GOT3 (cell line): ENCODE results near the gene LYRM4.
"Not testable (repeated sequence)": the region's sequence is repeated elsewhere in the genome, so short reads cannot be mapped to it uniquely, and the experiment has no call there.

ENCODE experiments used
- DNase-seq: peaks from one replicate; lab custom pipeline; 2025; ENCODE audit warnings: mixed read lengths; lab: John Stamatoyannopoulos, UW

LYRM4 gene

DNA sequence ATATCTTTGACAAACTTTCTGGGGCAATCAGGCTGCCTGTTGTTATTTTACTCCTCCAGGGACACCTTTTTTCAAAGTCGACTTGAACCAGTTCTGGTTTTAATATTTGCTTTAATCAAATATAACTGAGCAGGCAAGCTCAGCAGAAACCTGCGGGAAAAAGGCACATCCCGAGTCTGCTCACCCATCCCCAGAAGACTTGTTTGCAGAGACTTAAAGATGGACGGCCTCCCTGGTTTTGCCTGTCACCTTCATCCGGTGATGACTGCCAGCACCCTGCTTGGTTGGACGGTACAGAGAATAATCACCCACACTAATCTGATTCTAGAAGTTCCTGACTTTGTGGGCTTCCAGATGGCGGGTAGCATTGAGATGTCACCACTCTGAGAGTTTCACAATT is 138.8 kb downstream of the LYRM4 start:
- DNase-seq, result no peak

DNA sequence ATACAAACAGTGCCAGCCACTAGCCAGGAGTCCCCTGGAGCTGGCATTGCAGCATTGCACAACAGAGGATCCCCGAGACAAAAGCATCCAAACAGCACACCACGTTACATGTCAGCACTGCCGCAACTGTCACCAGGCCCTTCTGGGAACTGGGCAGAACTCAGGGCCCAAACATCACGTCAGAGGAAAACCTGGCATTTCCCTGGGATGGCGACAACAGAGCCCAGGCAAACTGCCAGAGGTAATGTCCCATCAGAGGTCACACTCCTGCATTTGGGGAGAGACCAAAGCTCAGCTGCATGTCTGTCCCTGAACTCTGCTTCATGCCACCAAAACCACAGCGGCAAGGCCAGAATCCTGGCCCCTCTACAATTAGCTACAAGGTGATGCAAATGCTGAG is 139.3 kb downstream of the LYRM4 start:
- DNase-seq, result no peak

DNA sequence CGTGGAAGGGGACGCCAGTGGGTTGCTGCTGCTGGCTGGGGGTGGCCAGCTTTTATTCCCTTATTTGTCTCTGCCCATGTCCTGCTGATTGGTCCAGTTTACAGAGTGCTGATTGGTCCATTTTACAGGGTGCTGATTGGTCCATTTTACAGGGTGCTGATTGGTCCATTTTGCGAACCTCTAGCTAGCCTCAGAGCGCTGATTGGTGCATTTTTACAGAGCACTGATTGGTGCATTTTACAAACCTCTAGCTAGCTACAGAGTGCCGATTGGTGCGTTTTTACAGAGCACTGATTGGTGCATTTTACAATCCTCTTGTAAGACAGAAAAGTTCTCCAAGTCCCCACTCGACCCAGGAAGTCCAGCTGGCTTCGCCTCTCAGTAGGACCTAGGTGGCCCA is 140.2 kb downstream of the LYRM4 start:
- DNase-seq, result not testable (repeated sequence)

DNA sequence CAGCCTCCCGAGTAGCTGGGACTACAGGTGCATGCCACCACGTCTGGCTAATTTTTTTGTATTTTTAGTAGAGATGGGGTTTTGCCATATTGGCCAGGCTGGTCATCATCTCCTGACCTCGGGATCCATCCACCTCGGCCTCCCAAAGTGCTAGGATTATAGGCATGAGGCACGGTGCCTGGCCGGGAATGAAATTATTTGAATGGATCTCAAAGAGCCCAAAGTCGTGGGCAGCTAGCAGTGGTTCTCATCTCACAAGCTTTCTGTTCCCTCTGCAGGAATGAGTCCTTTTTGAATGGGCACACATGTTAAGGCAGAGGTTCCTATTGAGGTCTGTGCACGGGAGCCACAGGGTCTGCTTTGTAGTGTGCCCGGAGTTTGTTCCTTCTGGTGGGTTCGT is 140.7 kb downstream of the LYRM4 start:
- no peak for DNase-seq

DNA sequence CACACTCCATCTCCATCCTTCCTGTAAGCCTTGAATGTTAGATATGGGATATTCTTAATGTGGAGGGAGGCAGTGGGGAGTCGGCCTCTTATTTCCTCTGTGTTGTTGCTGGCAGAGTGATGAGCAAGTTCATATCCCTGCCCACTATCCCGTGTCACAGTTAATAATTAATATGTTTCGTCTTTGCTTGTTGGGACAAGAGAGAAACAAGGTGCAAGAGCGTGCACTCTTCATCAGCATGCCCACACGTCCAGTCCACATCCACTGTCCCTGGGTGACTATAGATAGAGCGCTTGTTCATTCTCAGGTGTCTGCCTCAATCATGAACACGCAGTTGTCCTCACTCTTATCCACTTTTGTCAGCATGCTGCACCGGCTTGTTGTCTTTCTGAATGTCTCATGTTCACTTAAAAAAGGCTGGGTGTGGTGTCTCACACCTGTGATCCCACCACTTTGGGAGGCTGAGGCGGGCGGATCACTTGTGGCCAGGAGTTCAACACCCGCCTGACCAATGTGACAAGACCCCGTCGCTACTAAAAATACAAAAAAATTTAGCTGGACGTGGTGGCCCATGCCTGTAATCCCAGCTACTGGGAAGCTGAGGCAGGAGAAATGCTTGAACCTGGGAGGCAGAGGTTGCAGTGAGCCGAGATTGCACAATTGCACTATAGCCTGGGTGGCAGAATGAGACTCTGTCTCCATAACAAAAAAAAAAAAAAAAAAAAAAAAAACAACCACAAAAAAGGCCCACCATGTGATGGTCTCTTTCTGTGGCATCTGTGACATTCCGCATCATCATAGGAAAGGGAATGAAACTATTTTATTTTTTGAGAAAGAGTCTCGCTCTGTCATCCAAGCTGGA is 141.4 kb downstream of the LYRM4 start:
- no peak for DNase-seq

DNA sequence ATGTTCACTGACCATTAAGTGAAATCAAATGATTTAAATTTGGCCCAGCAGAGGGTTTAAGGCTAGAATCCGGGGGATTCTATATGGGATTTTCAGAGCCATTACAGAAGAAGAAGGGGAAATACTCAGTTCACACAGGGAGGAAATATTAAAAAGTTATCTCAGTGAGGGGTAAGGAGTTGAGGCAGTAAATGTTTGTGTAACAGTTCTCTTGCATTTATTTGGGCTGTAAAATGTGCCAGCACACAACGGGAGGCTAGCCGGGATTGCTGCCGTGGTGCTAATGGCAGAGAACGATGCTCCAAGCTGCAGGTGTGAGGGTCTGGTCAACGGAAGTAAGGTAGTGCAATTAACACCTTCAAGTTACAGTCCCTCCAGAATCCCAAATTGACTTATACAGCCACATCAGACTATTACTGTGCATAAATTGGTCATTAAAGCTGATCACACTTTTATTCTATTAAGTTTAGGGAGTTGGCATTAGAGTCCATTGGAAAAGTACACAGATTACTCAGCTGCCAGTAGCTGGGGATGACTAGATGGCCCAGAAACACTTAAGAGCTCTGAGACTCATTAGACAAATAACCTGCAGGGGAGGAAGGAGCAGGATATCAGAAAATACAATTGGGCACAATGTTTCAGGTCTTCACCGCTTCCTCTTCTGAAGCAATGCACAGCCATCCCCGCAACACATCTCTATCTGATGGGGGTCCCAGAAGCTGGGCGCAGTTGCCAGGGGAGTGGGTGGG is 144.3 kb downstream of the LYRM4 start:
- DNase-seq, result no peak

DNA sequence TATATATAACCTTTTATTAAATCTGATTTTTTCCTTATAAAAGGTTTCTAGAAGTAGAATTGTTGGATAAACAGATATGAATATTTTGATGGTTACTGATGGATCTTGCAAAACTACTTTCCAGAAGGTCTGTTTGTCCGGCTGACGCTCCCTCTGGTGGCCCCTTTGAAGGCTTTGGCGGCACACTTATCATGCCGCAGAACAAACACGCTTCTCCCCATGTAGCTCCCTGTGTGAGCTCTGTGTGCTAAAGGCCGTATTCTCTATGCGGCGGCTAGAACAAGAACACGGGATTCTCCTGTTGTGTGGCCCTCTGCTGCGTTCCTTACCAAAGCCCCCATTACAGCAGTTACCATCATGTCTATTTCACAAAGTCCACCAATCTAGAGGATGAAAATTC is 145.6 kb downstream of the LYRM4 start:
- DNase-seq, result no peak

DNA sequence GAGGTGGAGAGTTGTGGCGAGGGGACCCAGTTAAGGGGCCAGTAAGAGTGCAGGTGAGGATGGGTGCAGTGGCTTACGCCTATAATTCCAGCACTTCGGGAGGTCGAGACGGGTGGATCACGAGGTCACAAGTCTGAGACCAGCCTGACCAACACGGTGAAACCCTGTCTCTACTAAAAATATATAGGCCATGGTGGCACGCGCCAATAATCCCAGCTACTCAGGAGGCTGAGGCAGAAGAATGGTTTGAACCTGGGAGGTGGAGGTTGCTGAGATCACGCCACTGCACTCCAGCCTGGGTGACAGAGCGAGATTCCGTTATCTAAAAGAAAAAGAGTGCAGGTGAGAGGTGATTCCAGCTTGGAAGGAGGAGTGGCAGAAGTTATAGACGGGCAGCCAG is 147.7 kb downstream of the LYRM4 start:
- no peak for DNase-seq

DNA sequence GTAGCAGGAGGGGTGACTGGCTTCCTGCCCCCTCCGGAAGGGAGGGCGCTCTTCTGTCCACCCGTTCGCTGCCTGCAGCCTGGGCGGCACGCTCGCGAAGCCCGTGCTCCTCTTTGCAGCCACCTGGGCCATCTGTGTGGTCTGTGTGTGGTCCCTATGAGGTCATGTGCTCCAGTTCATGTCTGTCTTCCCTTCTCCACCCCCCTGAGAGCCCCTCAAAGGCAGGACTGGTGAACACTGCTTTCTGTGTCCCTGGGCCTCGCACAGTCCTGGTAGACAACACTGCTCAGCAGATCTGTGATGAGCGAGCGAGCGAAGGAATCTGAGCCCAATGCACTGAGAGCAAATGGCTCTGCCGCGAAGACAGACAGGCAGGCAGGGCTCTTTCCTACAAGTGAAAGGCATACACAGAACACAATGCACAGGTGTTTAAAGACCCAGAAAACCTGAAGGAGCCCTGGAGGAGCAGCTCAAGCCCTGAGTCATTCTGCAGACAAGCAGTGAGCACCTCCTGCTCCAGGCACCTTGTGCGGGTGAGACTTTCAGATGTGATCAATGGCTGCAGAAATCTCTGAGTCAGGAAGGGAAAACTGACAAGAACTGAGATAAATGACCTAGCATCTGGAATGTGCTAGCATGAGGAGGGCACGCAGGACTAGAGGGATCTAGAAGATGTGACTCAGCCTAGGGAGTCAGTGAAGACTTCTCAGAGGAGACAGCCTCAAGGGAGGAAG is 148.5 kb downstream of the LYRM4 start:
- DNase-seq, result no peak

DNA sequence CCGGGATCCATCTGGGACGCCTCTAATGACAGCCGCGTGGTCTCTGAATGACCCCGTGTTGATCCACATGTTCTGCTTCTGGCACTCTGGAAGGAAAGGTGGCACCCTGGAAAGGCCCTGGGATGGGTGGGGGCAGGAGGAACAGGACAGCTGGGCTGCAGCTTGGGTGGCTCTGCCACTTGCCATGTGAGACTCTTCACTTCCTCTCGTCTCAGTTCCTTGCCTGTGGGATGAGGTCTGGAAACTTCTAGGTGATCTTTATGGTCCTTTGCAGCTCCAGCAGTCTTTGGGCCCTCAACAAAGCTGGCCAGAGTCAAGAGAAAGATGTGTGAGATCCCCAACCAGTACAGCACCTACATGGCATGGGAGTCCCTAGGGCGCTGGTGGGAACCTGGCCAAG is 149.1 kb downstream of the LYRM4 start:
- no peak for DNase-seq

DNA sequence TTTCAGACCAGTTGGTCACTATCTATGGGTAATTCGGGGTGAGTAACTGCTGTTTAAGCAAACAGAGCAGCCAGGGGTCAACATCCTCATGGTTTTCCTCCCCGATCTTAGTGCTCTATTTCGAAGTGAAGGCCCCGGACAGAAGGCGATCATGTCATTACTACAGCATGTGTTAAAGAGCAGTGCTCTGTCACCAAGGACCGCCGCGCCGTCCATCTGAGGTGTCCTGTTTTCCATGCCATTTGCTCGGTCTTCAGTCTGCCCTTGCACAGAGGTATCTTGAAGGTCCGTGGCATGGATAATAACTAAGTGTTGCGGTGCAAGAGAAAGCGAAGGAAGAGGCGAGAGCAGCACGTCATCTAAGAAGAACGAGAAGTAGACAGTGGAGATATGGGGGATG is 150.5 kb downstream of the LYRM4 start:
- no peak for DNase-seq

DNA sequence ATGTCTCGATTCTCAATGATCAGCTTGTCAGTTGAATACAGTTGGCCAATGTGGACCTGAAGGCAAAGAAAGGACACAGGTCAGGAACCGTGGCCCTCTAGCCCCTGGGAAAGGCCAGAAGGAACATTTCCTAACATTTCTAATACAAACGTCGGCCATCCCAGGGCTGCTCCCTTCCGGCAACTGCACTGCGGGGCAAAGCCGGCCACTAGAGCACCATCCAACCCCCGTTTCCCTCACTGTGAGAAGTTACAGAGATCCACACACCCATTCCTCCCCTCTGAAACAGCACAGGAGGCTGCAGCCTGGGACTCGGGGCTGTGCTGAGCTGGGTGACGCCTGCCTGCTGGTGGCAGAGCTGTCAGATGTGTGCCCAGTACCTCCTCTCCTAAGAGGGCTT is 151.3 kb downstream of the LYRM4 start:
- DNase-seq, result no peak

DNA sequence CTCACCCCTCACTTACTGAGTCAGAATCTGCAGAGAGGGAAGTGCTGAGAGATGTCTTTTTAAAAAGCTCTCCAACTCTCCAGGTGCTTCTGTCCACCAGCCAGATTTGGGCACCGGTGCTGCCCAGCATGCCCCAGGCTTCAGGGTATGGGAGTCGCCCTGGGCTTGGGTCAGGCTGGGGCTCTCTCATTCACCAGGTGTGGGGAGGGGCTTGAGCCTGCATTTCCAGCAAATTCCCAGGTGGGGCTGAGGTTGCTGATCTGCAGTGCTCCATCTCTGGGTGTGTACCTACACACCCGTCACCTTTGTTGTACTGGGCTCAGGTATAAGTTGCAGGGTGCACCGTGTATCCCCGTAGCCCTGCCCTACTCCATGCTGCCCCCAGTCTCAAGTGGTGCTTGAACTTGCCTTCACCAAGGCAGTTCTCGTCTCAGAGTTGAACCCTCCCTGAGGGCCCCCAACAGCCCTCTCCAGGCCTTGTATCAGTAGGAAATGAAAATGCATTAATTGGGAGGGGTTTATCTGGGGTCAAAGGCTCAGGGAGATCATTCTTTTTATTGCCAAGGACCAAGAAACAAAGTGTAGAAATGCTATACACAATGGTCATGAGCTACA is 152.1 kb downstream of the LYRM4 start:
- no peak for DNase-seq

DNA sequence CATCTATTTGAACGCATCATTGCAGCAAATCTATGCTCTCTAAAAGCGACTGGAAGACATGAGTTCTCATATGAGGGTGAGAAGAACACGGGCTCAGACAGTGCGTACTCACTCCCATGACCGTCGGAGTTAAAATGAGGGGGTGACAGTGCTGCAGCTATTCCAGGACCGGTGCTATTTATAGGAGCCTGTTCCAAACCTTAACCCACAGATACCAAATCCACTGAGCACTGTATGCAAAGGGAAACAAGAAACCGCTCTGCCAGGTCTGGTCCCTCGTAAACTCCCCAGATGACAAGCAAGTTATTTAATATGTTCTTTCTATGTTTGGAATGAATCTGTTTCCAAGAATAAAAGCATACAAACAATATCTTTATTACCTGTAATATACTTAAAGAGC is 152.7 kb downstream of the LYRM4 start:
- DNase-seq, result no peak

DNA sequence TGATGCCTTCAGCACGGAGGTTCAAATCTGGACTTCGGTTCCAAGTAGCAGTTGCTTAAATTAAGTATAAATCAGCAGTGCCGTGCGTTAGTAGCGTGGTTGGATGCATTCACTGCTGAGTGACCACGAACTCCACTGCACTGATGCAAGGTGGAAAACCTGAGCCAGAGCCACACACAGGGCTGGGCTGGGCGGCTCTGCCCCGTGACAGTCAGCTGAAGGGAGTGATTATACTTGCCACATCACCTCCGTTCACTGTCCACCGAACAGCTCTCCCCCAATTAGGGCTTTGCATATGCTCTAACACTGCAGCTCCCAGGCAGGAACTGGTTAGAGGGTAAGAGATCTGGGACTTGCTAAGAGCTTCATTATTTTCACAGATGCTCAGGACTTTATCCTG is 153.4 kb downstream of the LYRM4 start:
- DNase-seq, result no peak

DNA sequence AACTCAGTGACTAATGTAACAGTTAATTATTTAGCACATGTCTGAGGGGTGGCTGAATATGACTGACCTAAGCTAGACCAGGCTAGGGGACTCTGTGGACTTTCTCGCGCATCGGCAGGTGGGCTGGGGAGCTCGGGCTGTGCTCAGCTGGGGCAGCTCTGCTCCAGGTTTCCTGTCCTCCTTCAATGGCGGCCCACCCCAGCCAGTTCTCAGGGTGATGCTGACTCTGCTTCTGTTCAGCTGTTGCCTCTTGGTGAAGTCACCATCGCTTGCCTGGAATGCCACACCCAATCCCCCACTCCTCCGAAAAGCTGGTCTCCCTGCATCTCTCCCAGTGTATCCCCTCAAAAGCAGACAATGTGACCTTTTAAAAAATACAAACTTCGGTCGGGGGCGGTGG is 155.6 kb downstream of the LYRM4 start:
- no peak for DNase-seq

DNA sequence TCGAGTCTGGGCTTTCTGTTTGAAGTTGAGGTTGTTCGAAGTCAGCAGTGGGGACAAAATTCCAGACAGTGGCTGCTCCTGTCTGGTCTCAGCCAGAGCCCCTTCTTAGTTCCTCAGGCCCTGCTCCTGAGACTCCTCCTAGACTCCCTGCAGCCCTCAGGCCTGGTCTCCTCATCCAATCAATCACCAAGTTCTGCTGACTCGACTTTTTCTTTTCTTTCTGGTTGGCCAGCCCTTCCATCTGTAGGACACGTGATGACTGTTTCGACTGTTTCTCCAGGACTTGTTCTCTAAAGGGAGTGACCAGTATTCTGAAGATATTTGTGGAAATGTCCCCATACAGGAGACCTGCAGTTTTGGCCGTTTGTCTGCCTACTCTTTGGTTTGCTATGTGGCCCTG is 156.1 kb downstream of the LYRM4 start:
- DNase-seq, result no peak

DNA sequence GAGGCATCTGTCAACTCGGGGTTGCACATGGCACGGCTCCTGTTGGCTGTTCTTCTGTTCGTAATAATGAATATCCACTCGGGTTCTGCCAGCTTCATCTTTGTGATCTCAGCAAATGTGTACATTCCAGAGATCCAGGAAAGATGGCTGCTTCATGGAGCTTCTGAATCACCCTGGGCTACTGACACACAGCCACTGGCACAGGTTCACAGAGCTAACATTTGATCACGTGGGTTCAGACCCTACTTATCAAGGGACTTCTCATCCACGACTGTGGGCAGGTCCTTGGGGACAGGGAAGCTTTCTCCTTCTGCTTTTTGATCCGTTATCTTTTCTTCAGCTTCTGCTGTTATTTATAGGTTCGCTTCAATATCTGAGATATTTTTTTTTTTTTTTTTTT is 157.5 kb downstream of the LYRM4 start:
- DNase-seq, result no peak

DNA sequence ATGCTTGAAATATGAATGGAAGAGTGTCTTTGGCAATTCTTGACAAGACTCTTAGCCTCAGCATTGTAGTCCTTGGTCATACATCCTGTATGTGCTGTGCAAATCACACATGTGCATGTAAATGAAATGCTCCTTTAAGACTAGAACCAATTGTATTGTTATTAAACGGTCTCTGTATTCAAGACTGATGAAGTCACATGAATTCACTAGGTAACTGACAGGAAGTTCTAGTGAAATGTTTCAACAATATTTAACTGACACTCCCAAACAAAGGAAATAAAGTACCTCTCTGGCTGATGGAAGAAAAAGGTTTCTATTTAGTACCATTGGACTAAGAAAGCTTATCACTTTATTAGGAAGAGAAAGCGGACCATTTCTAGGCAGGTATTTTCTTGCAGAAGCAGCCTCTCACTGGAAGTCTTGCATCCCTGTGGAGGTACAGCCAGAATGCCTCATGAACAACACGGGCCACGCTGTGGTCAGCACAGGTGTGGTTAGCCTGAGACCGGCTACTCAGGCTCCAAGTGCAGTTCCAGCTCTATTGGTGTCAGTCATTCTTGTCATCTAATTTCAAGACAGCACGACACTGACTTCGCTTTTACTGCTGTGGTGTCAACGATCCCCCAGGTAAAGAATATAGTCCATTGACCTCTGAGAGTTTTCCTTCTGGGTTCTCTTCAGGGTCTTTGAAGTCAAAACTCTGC is 158.3 kb downstream of the LYRM4 start:
- DNase-seq, result no peak

DNA sequence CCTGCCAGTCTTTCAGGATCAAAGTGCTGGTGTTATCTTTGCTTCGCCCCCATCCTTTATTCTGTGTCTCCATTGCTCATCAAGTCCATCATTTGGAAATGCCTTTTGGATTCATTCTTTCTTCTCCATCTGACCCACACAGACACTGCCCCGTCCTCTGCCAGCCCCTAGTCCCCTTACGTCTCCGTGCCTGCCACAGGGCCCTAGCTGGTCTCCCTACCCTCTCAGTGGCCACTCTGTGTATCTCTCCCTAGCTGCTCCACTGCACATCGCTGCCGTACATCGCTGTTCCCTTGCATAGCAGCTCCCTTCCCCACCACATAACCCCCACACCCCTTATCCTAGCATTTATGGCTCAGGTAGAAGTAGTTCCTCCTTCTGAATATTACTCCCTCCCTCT is 159.9 kb downstream of the LYRM4 start:
- no peak for DNase-seq

DNA sequence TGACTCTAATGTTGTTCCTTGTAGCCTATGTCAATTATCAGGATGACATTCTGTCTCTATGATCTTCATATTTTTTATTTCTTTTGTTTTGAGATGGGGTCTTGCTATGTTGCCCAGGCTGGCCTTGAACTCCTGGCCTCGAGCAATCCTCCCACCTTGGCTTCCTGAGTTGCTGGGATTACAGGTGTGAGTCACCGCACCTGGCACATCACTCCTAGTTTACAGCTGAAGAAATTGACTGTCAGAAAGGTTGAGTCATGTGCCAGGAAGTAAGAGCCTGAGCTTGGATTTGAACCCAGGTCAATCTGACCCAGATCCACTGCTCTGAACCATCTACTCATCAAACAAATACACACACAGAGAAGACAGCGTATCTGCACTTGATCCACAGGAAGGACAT is 161.2 kb downstream of the LYRM4 start:
- no peak for DNase-seq
